Activated B cell treated with CpG ODN at 0.5 μM for 24 hours (primary cell): ENCODE data around the gene AKAP13. TPM values are rescaled to one million over a fixed set of nuclear protein-coding genes. Genes with fewer than 3 reads are reported as not detected.

Experiments used
- ATAC-seq: fragments of 200-7000 bp; cut with Tn5 transposase; one replicate; pipeline ENCODE4 v1.10.0; 2021; ENCODE audit warnings: low read depth, mild to moderate bottlenecking, moderate library complexity
- CTCF ChIA-PET: fragments of 350-600 bp; sonication (Branson Sonifier 250); formaldehyde crosslinking; loops from one replicate; lab custom pipeline; 2021; ENCODE audit warnings: antibody characterized with exemption; lab: Charles Lee
- POLR2A ChIA-PET: fragments of 350-600 bp; sonication (Branson Sonifier 250); formaldehyde crosslinking; loops from one replicate; lab custom pipeline; 2021; ENCODE audit warnings: antibody characterized with exemption; lab: Charles Lee
- DNase-seq: peaks from one replicate; pipeline ENCODE4 v3.0.0; 2022
- H3K27ac Mint-ChIP-seq: one replicate; pipeline ENCODE4 v1.8.0; 2020; ENCODE audit warnings: mixed read lengths
- H3K27me3 Mint-ChIP-seq: one replicate; pipeline ENCODE4 v1.8.0; 2021; ENCODE audit warnings: mixed read lengths
- H3K36me3 Mint-ChIP-seq: one replicate; pipeline ENCODE4 v1.8.0; 2021; ENCODE audit warnings: low read depth, mixed read lengths
- H3K4me1 Mint-ChIP-seq: one replicate; pipeline ENCODE4 v1.8.0; 2021; ENCODE audit warnings: mixed read lengths
- H3K4me3 Mint-ChIP-seq: one replicate; pipeline ENCODE4 v1.8.0; 2020; ENCODE audit warnings: mild to moderate bottlenecking, mixed read lengths
- H3K9me3 Mint-ChIP-seq: one replicate; pipeline ENCODE4 v1.8.0; 2020; ENCODE audit warnings: mixed read lengths
- intact Hi-C: fragments of 100-400 bp; cut with micrococcal nuclease; formaldehyde crosslinking; loops from one replicate; pipeline ENCODE4 v1.15.1; 2024
- total RNA-seq: library from RNA; stranded (reverse); gene quantifications from 2 replicates; pipeline ENCODE4 v1.2.3, GENCODE V29; 2022
- TF ChIP-seq, protein P1 (sequence below): fragments of 200-600 bp; IDR thresholded peaks from one replicate; pipeline ENCODE4 v1.8.0; 2022; ENCODE audit warnings: antibody characterized with exemption, mild to moderate bottlenecking

The AKAP13 gene
- total RNA-seq, 1 donor from 2014 or later = 290 TPM

- H3K9me3 Mint-ChIP-seq = no peaks in the 10 kb centered on the region
- TF ChIP-seq, protein P1, sequence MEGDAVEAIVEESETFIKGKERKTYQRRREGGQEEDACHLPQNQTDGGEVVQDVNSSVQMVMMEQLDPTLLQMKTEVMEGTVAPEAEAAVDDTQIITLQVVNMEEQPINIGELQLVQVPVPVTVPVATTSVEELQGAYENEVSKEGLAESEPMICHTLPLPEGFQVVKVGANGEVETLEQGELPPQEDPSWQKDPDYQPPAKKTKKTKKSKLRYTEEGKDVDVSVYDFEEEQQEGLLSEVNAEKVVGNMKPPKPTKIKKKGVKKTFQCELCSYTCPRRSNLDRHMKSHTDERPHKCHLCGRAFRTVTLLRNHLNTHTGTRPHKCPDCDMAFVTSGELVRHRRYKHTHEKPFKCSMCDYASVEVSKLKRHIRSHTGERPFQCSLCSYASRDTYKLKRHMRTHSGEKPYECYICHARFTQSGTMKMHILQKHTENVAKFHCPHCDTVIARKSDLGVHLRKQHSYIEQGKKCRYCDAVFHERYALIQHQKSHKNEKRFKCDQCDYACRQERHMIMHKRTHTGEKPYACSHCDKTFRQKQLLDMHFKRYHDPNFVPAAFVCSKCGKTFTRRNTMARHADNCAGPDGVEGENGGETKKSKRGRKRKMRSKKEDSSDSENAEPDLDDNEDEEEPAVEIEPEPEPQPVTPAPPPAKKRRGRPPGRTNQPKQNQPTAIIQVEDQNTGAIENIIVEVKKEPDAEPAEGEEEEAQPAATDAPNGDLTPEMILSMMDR = no peak
- intact Hi-C loops = loop anchor here (5.0 kb wide), 1 partner anchor 37 kb away; no protein-coding TSS in a partner anchor
- peaks cover 31% of the 10 kb centered on the region for H3K4me1 Mint-ChIP-seq
- POLR2A ChIA-PET = interaction anchor here (0.6 to 1.6 kb wide), 2 partner anchors 23 to 406 kb away, joined by 3 to 5 read pairs; no protein-coding TSS in a partner anchor
- ATAC-seq (no peak), DNase-seq (no peak)
- H3K27me3 Mint-ChIP-seq = no peaks in the 10 kb centered on the region
- peaks cover 69% of the 10 kb centered on the region for H3K36me3 Mint-ChIP-seq
- CTCF ChIA-PET = no interaction called here
- H3K27ac Mint-ChIP-seq = peak overlapping the region; percentile 59
- H3K4me3 Mint-ChIP-seq = no peak overlapping the region
These were observed 303.8 kb downstream of the AKAP13 start for GRCh38 chr15:85684174-85684710.

GRCh38 chr15:85685356-85685755, 305.0 kb downstream of the AKAP13 start:
- Mint-ChIP-seq H3K9me3 (no peaks in the 10 kb centered on the region), H3K27ac (peak overlapping the region; percentile 30), H3K4me1 (peaks cover 39% of the 10 kb centered on the region), H3K27me3 (no peaks in the 10 kb centered on the region), H3K36me3 (peaks cover 66% of the 10 kb centered on the region), H3K4me3 (no peak overlapping the region)
- ChIA-PET POLR2A (interaction anchor here (0.6 kb wide), 1 partner anchor 391 kb away, joined by 7 read pairs; no protein-coding TSS in a partner anchor), CTCF (interaction anchor here (0.6 kb wide), 1 partner anchor 46 kb away, joined by 3 read pairs; no protein-coding TSS in a partner anchor)
- no peak for DNase-seq
- TF ChIP-seq, protein P1 = no peak
- ATAC-seq = no peak
- intact Hi-C loops = loop anchor here (5.0 kb wide), 1 partner anchor 37 kb away; no protein-coding TSS in a partner anchor

GRCh38 chr15:85687329-85687728, 306.9 kb downstream of the AKAP13 start:
- DNase-seq (no peak), ATAC-seq (no peak)
- no peaks in the 10 kb centered on the region for H3K27me3 Mint-ChIP-seq
- POLR2A ChIA-PET = interaction anchor here (0.6 to 1.9 kb wide), 7 partner anchors 18 to 706 kb away, joined by 3 to 15 read pairs (median 4); no protein-coding TSS in a partner anchor
- H3K36me3 Mint-ChIP-seq = peaks cover 54% of the 10 kb centered on the region
- H3K9me3 Mint-ChIP-seq = no peaks in the 10 kb centered on the region
- H3K4me1 Mint-ChIP-seq = peaks cover 59% of the 10 kb centered on the region
- CTCF ChIA-PET = interaction anchor here (0.7 kb wide), 1 partner anchor 39 kb away, joined by 3 read pairs; no protein-coding TSS in a partner anchor
- intact Hi-C loops = loop anchor here (5.0 kb wide), 1 partner anchor 35 kb away; no protein-coding TSS in a partner anchor
- H3K27ac Mint-ChIP-seq = peak overlapping the region; percentile 87
- TF ChIP-seq, protein P1 = no peak
- no peak overlapping the region for H3K4me3 Mint-ChIP-seq

DNA sequence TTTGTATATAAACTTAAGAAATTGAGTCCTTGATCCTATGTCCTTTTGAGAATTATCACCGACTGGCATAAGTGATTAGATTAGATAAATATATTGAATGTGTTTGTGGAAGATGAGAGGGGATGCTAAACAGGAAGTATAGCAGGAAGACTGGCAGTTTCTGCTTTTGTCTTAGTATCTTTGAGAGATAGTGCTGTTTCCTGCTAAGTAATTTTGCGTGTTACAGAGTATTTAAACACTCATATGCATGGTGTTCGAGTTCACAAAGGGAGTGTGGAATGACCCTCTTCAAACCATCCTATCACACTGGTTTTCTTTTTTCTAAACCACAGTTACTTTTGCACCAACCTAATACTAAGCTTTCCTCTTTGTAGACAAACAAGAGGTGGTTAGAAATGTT, 308.3 kb downstream of the AKAP13 start:
- intact Hi-C loops = loop anchor here (5.0 kb wide), 1 partner anchor 34 kb away; no protein-coding TSS in a partner anchor
- Mint-ChIP-seq H3K27me3 (no peaks in the 10 kb centered on the region), H3K9me3 (no peaks in the 10 kb centered on the region), H3K4me1 (peaks cover 73% of the 10 kb centered on the region), H3K36me3 (peaks cover 53% of the 10 kb centered on the region), H3K27ac (peak overlapping the region; percentile 98), H3K4me3 (peak overlapping the region; percentile 95)
- DNase-seq = no peak
- POLR2A ChIA-PET = interaction anchor here (1.1 to 7.5 kb wide), 8 partner anchors 15 to 370 kb away, joined by 3 to 298 read pairs (median 5); no protein-coding TSS in a partner anchor
- TF ChIP-seq, protein P1 = no peak
- ATAC-seq = no peak
- CTCF ChIA-PET = interaction anchor here (1.0 kb wide), 1 partner anchor 19 kb away, joined by 3 read pairs; no protein-coding TSS in a partner anchor

DNA sequence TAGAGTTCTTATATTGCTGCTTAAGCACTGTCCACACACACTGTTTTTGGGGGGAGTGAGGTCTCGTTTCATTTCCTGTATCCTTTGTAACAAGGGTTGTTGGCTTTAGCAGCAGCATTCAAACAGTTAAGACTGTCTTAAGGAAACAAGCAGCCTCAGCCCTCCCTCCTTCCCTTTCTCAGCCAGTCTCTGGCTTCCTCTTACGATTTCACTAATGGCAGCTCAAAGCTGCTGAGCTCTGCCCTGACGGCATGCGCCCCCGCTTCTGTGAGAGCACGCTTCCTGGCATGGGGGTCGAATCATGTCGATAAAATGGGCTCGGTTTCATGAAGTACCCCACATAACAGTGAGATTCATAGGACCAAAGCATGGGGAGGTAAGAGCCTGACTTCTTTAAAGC, 309.3 kb downstream of the AKAP13 start:
- Mint-ChIP-seq H3K4me1 (peaks cover 78% of the 10 kb centered on the region), H3K4me3 (peak overlapping the region; percentile 95), H3K36me3 (peaks cover 51% of the 10 kb centered on the region), H3K27me3 (no peaks in the 10 kb centered on the region), H3K27ac (peak overlapping the region; percentile 98), H3K9me3 (no peaks in the 10 kb centered on the region)
- POLR2A ChIA-PET = interaction anchor here (0.6 to 7.5 kb wide), 17 partner anchors 14 to 974 kb away, joined by 3 to 298 read pairs (median 5); partner anchors contain the start of genes AKAP13 and SEC11A
- DNase-seq (peak; percentile 46), ATAC-seq (peak; percentile 59)
- TF ChIP-seq, protein P1 = no peak
- intact Hi-C loops = loop anchor here (2.0 to 5.0 kb wide), 6 partner anchors 33 to 707 kb away; partner anchors contain the start of gene PDE8A
- CTCF ChIA-PET = interaction anchor here (0.6 to 1.1 kb wide), 3 partner anchors 13 to 276 kb away, joined by 3 read pairs; no protein-coding TSS in a partner anchor
